Measurements from ENCODE around the gene ABHD12B. TPM values are rescaled to one million over a fixed set of nuclear protein-coding genes. Genes with fewer than 3 reads are reported as not detected.

Gene ABHD12B
- total RNA-seq, 2 experiments from 2014 or later = not detected

DNA sequence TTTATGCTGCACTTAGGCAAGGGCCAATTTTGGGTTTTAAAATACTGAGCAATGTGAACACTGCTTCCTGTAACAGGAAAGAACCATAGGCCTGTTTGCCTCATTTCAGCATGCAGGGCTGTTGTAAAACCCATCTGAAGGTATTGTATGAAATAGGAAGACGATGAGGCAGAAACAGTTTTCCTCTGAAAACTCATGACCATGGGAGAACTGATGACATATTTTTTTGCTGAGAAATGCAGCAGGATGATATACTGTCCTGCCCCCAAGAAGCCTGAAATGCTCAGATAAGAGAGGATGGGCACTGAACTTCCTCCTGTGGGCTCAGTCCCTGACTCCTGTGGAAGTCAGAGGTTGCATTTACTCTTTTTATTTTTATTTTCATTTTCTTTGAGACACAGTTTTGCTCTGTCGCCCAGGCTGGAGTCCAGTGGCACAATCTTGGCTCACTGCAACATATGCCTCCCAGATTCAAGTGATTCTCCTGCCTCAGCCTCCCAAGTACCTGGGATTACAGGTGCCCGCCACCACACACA is 55.1 kb downstream of the ABHD12B start:
- ATAC-seq (no peak), DNase-seq (no peak)
- Mint-ChIP-seq H3K36me3 (ENCODE audit: low read depth) (no peaks in the 10 kb centered on the region), H3K27me3 (ENCODE audit: low read depth) (peaks cover 8% of the 10 kb centered on the region), H3K4me1 (ENCODE audit: low read depth) (peaks cover 3% of the 10 kb centered on the region), H3K4me3 (no peak overlapping the region), H3K27ac (no peak overlapping the region), H3K9me3 (ENCODE audit: insufficient read depth) (no peaks in the 10 kb centered on the region)
- POLR2A ChIA-PET = no interaction called here
- CTCF ChIA-PET = no interaction called here

DNA sequence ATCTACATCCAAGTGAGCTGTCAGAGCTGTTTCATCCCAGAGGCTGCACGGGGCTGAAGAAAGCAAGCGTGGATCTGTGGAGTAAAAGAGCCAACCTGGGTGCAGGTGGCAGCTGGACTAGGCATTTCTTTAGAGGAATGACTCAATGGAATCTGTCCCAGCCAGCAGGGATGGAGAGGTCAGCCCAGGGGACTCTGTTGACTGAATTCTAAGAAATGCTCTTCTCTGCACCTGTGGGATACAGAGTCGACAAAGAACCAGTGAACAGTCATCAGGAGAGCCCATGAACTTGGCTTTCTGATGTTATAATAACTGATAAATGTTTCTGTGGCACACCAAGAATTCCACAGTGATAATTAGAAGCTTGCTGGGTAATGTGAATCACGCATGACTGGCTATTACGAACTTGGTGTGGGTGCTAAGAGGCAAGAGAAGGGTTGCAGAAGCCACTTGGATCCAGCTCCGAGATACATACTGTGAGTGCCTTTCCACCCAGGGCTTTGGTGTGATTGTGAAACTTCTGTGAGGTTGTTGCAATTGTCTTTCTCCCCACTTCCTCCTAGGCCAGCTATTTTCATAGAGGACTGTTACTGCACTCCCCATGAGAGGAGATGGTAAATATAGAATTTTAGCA is 56.3 kb downstream of the ABHD12B start:
- ChIA-PET CTCF (no interaction called here), POLR2A (no interaction called here)
- Mint-ChIP-seq H3K27me3 (ENCODE audit: low read depth) (peaks cover 7% of the 10 kb centered on the region), H3K27ac (no peak overlapping the region), H3K9me3 (ENCODE audit: insufficient read depth) (no peaks in the 10 kb centered on the region), H3K4me3 (no peak overlapping the region), H3K4me1 (ENCODE audit: low read depth) (peaks cover 3% of the 10 kb centered on the region), H3K36me3 (ENCODE audit: low read depth) (no peaks in the 10 kb centered on the region)
- DNase-seq (no peak), ATAC-seq (no peak)

DNA sequence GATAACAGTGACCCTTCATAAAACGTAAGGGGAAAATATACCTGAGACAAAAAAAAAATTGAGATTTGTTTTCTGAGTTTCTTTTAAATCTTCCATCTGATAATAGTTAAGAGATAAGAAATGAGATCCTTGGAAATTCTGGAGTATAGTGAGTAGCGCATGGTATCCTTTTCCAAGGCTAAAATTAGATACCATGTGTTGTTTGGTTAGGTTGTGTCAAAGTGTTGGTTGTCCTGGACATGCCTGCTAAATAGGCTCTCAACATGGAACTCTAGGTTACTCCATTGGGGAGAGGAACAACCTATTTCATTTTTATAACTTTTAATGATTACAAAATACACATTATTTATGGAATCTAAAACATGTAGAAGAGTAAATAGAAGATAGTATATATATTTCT is 57.7 kb downstream of the ABHD12B start:
- Mint-ChIP-seq H3K4me3 (no peak overlapping the region), H3K9me3 (ENCODE audit: insufficient read depth) (no peaks in the 10 kb centered on the region), H3K27ac (no peak overlapping the region), H3K4me1 (ENCODE audit: low read depth) (peaks cover 3% of the 10 kb centered on the region), H3K27me3 (ENCODE audit: low read depth) (peaks cover 7% of the 10 kb centered on the region), H3K36me3 (ENCODE audit: low read depth) (no peaks in the 10 kb centered on the region)
- ATAC-seq (no peak), DNase-seq (no peak)
- CTCF ChIA-PET = no interaction called here
- POLR2A ChIA-PET = no interaction called here

DNA sequence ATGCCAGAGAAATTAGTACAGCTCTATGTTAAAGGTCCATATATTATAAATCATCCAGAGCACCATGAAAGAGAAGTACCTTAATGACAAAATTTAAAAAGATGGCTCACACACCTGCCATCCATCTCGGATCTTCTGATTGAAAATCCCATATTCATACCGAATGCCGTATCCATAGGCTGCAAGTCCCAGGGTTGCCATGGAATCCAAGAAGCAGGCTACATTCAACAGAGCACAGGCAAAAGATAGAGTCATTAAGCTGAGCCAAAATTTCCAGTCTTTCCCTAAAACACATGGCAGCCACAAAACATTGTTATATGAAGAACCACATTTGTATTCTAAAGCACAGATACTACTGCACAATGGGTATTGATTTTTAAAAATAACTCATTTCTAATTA is 59.7 kb downstream of the ABHD12B start:
- Mint-ChIP-seq H3K9me3 (ENCODE audit: insufficient read depth) (no peaks in the 10 kb centered on the region), H3K4me1 (ENCODE audit: low read depth) (peaks cover 3% of the 10 kb centered on the region), H3K4me3 (no peak overlapping the region), H3K27ac (no peak overlapping the region), H3K27me3 (ENCODE audit: low read depth) (peaks cover 8% of the 10 kb centered on the region), H3K36me3 (ENCODE audit: low read depth) (no peaks in the 10 kb centered on the region)
- CTCF ChIA-PET = no interaction called here
- ATAC-seq (no peak), DNase-seq (no peak)
- POLR2A ChIA-PET = no interaction called here

DNA sequence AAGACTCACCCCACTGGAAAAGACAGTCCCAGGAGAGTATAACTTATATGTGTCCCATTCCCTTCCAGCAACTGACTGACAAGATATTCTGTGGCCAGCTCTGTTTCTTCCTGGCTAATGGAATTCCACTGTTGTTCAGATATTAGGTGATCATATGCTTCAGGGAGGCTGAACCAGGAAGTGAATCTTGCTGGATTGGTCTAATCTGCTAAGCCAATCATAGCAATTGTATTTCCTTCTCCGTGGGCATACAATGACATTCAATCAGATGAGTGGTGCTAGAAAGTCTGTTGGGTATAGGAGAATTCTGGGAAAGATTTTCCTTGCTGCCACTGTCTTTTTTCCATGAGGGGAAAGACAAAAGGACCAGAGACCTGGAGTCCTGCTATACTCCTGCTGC is 60.3 kb downstream of the ABHD12B start:
- peaks cover 4% of the 10 kb centered on the region for H3K4me1 Mint-ChIP-seq (ENCODE audit: low read depth)
- no peaks in the 10 kb centered on the region for H3K9me3 Mint-ChIP-seq (ENCODE audit: insufficient read depth)
- POLR2A ChIA-PET = no interaction called here
- no peak for DNase-seq
- H3K36me3 Mint-ChIP-seq (ENCODE audit: low read depth) = no peaks in the 10 kb centered on the region
- H3K27me3 Mint-ChIP-seq (ENCODE audit: low read depth) = peaks cover 8% of the 10 kb centered on the region
- no peak overlapping the region for H3K4me3 Mint-ChIP-seq
- no peak overlapping the region for H3K27ac Mint-ChIP-seq
- no peak for ATAC-seq
- CTCF ChIA-PET = no interaction called here

DNA sequence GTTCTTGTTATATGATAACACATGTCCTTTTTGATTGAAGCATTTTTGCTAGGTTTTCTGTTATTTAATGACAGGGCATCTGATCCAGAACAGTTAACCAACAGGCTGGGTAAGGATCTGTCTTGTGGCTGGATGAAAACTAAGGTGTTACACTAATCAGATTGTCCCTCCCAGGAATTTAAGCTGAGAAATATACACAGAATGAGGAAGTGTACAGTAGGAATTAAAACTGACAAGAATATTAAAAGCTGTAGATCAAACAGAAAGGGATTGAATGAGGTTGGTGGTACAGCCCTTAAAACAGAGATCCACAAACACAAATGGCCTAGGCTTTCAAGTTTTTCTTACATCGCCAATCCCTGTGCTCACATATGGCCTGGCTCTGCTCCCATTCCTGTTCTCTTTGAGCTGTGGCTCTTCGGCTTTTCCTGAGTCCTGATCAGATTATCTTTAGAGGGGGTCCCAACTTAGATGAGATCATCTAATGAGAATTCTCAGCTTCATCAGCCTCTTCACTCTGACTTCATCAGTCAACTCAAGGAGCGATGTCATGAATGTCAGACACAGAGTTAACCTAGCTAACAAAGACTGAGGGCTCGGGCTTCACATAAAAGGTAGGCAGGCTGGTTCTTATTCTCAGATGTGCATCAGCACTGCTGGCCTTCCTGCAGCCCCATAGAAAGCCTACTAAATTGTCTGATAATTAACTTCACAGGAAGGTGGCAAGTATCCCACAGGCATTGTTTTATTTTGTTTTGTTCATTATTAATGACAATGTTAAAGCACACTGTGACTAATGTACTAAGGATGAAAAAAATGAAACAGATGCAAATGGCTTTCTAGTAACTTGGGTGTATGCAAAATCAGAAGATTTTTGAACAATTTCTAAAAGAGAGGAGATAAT is 61.0 kb downstream of the ABHD12B start:
- H3K36me3 Mint-ChIP-seq (ENCODE audit: low read depth) = no peaks in the 10 kb centered on the region
- POLR2A ChIA-PET = no interaction called here
- CTCF ChIA-PET = interaction anchor here (1.2 kb wide), 1 partner anchor 350 kb away, joined by 3 read pairs; no protein-coding TSS in a partner anchor
- peaks cover 4% of the 10 kb centered on the region for H3K4me1 Mint-ChIP-seq (ENCODE audit: low read depth)
- no peaks in the 10 kb centered on the region for H3K9me3 Mint-ChIP-seq (ENCODE audit: insufficient read depth)
- H3K27me3 Mint-ChIP-seq (ENCODE audit: low read depth) = peaks cover 11% of the 10 kb centered on the region
- DNase-seq (no peak), ATAC-seq (no peak)
- no peak overlapping the region for H3K4me3 Mint-ChIP-seq
- no peak overlapping the region for H3K27ac Mint-ChIP-seq

DNA sequence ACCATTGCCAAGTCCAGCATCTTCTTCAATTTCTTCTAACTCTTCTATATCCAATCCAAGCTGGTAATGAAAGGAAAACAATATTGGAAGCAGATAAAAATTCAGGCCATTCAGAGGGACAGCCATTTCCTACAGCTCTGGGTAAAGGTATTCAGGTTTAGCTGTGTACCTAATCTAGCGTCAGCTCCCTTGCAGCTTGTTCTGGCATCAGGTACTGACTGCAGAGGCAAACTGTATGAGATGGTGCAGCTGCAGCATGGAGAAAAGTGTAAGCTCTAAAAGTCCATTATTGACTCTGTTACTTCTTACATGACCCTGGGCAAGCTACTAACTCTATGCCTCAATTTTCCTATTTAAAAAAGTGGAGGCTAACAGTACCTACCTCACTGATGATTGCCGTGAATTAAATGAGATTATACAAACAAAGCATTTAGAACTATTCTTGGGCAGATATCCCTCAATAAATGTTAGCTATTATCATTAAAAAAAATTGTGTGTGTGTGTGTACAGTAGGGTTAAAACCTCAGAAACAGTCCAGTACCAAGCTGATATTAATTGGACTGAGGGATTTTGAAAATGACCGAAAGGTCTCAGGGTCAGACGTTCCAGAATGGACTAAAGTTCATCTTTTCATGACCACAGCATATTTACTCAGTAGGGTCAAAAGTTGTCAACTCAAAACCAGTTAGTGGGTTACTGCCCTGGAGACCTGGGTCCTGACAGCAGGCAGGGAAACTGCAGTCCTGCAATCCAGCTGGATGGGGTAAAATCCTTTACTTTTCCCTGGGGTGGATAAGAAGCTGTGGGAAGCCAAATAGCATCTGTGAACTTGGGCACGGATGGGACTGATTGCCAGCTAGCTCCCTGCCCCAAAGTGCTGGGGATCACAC is 63.5 kb downstream of the ABHD12B start:
- no peak for ATAC-seq
- Mint-ChIP-seq H3K9me3 (ENCODE audit: insufficient read depth) (no peaks in the 10 kb centered on the region), H3K4me1 (ENCODE audit: low read depth) (peaks cover 4% of the 10 kb centered on the region), H3K27me3 (ENCODE audit: low read depth) (peaks cover 12% of the 10 kb centered on the region), H3K4me3 (no peak overlapping the region), H3K27ac (no peak overlapping the region), H3K36me3 (ENCODE audit: low read depth) (no peaks in the 10 kb centered on the region)
- DNase-seq = no peak
- ChIA-PET POLR2A (no interaction called here), CTCF (no interaction called here)

DNA sequence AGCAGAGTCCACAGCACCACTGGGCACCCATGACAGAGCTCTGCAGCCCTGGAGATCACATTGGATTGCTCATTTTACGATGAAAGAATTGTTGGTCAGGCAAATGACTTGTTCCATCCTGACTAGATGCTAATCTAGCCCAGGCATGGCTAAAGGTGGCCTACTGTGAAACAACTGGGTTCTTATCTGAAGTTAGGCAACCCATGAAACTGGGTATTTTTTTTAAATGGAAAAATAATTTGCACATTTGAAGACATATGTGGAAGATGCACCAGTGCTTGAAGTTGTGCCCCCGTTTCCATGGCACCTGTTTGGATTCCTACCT is 64.1 kb downstream of the ABHD12B start:
- DNase-seq (no peak), ATAC-seq (no peak)
- ChIA-PET CTCF (no interaction called here), POLR2A (no interaction called here)
- Mint-ChIP-seq H3K4me1 (ENCODE audit: low read depth) (peaks cover 4% of the 10 kb centered on the region), H3K27me3 (ENCODE audit: low read depth) (peaks cover 15% of the 10 kb centered on the region), H3K27ac (no peak overlapping the region), H3K36me3 (ENCODE audit: low read depth) (no peaks in the 10 kb centered on the region), H3K9me3 (ENCODE audit: insufficient read depth) (no peaks in the 10 kb centered on the region), H3K4me3 (no peak overlapping the region)

DNA sequence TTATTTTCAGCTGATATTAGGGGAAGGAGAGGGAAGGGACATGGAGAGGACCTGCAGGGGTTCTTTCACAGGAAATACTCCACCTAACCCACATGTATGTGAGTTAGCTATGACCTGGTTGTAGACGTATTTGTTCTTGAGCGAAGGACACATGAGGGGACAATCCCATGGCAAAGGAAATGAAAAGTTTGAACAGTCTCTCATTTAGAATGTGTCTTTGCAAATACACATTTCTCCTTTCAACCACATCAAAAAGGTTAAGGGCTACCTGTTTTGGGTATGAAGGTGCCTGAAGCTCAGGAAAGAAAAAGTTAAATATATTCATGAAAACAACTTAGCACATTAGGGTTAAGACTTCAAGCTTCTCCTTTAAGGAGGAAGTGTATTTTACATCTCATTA is 65.0 kb downstream of the ABHD12B start:
- H3K36me3 Mint-ChIP-seq (ENCODE audit: low read depth) = no peaks in the 10 kb centered on the region
- H3K4me3 Mint-ChIP-seq = no peak overlapping the region
- peaks cover 4% of the 10 kb centered on the region for H3K4me1 Mint-ChIP-seq (ENCODE audit: low read depth)
- POLR2A ChIA-PET = no interaction called here
- H3K27ac Mint-ChIP-seq = no peak overlapping the region
- H3K27me3 Mint-ChIP-seq (ENCODE audit: low read depth) = peaks cover 18% of the 10 kb centered on the region
- CTCF ChIA-PET = no interaction called here
- DNase-seq (no peak), ATAC-seq (no peak)
- H3K9me3 Mint-ChIP-seq (ENCODE audit: insufficient read depth) = no peaks in the 10 kb centered on the region

DNA sequence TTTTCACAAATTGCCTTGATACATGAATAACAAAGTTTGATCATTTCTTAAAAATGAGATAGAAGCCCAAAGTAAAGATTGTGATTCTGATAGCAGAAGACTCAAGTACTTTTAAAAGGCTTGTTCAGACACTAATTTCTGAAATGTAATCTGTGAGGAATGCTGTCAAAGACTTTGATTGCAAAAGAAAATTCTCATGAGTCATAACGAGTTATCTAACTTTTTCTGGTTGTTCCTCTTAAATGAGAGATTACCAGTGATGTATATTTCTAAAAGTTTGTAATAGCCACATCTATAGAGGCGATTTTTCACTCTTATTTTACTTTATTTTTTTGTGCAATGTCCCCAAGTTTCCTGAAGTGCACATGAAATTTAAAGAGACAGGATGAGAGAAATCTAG is 65.5 kb downstream of the ABHD12B start:
- Mint-ChIP-seq H3K4me3 (no peak overlapping the region), H3K9me3 (ENCODE audit: insufficient read depth) (no peaks in the 10 kb centered on the region), H3K36me3 (ENCODE audit: low read depth) (no peaks in the 10 kb centered on the region), H3K27me3 (ENCODE audit: low read depth) (peaks cover 20% of the 10 kb centered on the region), H3K4me1 (ENCODE audit: low read depth) (peaks cover 4% of the 10 kb centered on the region), H3K27ac (no peak overlapping the region)
- ChIA-PET POLR2A (no interaction called here), CTCF (no interaction called here)
- DNase-seq (no peak), ATAC-seq (no peak)

DNA sequence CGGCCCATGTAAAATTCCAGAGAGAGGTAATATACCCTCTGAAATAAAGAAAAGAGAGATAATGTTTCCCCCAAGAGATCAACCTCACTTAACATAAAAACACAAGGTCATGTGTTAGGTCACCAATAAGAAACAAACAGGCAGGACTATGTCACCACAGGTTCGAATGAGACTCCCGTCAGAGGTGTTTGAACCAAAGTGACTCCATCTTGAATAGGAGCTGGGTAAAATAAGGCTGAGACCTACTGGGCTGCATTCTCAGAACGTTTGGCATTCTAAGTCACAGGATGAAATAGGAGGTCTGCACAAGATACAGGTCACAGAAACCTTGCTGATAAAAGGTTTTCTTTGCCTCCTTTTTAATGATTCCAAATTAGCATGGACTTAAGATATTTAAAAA is 65.9 kb downstream of the ABHD12B start:
- Mint-ChIP-seq H3K27ac (no peak overlapping the region), H3K4me1 (ENCODE audit: low read depth) (peaks cover 4% of the 10 kb centered on the region), H3K4me3 (no peak overlapping the region), H3K9me3 (ENCODE audit: insufficient read depth) (no peaks in the 10 kb centered on the region), H3K36me3 (ENCODE audit: low read depth) (no peaks in the 10 kb centered on the region), H3K27me3 (ENCODE audit: low read depth) (peaks cover 22% of the 10 kb centered on the region)
- POLR2A ChIA-PET = no interaction called here
- ATAC-seq = no peak
- no peak for DNase-seq
- CTCF ChIA-PET = no interaction called here

DNA sequence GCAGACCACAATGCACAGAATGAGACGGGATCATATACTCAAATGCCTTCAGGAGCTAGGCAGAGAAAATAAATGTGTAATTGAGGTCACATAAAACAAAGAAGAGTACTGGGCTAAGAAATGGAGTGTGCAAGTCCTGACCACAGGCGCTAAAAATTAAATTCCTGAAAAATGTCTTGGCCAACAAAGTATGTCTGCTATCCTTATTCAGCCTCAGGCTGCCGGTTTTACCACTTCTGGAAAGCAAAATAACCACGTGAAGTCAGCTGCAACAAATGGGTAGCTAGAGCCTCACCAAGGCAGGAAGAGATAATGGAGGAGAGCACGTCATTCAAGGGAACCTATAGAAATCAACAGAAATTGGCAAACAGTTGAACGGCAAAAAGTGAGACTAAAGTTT is 69.3 kb downstream of the ABHD12B start:
- H3K4me1 Mint-ChIP-seq (ENCODE audit: low read depth) = peaks cover 15% of the 10 kb centered on the region
- ChIA-PET POLR2A (no interaction called here), CTCF (no interaction called here)
- H3K27me3 Mint-ChIP-seq (ENCODE audit: low read depth) = peaks cover 39% of the 10 kb centered on the region
- no peak for DNase-seq
- ATAC-seq = no peak
- H3K36me3 Mint-ChIP-seq (ENCODE audit: low read depth) = no peaks in the 10 kb centered on the region
- no peaks in the 10 kb centered on the region for H3K9me3 Mint-ChIP-seq (ENCODE audit: insufficient read depth)
- no peak overlapping the region for H3K4me3 Mint-ChIP-seq
- H3K27ac Mint-ChIP-seq = no peak overlapping the region

Measured in activated CD8-positive, alpha-beta T cell treated with anti-CD3 and anti-CD28 coated beads, Interleukin-2, amount 10 ng/mL, durations not matched to agents 7 days and 5 days (primary cell).